HG02938 (cell line): Measurements from ENCODE around the gene CAMK2G.

ENCODE experiments used
- ATAC-seq: cut with Tn5 transposase; IDR thresholded peaks from one replicate; pipeline ENCODE4 v1.9.1; 2021; ENCODE audit warnings: mild to moderate bottlenecking, moderate library complexity; ENCODE audit not compliant: unreplicated experiment

CAMK2G gene

DNA sequence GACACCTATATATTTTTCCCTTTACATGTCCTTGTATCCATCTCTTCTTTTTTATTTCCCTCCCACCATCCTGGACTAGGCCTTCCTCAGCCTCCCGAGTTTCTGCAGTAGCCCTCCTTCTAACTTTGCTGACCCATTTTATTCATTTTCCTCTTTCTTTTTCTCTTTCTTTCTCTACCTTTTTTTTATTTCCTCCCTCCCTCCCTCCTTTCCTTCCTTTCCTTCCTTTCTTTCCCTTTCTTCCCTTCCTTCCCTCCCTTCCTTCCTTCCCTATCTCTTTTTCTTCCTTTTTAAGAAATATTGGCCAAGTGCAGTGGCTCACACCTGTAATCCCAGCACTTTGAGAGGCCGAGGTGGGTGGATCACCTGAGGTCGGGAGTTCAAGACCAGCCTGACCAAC lies 9.7 kb upstream of the CAMK2G start:
- no peak for ATAC-seq

DNA sequence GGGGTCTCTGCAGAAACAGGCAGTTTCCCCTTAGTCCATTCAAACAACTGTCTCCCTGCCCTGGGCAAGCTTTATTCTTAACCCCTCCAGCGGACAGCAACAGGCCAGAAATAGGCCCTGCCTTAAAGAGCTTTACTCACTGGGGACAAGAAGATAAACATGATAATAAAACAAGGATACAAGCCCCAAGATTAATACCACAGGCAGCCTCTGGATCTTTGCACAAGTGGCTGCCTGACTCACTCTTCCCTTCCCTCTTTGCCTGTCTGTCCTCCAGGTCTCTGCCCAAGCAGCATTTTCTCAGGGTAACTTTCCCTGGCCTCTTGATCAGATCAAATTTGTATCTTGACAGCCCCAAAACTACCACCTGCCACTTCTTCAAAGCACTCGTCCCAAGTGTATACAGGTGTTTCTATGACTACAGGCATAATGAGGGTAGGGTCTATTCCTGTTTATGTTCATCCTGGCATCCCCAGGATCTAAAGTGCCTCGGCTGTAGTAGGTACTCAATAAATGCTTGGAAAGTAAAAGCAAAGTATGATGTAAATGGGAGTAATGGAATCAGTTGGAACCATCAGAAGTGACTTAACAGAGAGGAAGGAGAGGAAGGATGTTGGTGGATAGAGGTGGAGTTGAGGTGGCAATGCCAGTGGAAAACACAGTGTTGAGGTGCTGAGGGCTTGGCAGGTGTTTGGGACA lies 7.0 kb upstream of the CAMK2G start:
- no peak for ATAC-seq

DNA sequence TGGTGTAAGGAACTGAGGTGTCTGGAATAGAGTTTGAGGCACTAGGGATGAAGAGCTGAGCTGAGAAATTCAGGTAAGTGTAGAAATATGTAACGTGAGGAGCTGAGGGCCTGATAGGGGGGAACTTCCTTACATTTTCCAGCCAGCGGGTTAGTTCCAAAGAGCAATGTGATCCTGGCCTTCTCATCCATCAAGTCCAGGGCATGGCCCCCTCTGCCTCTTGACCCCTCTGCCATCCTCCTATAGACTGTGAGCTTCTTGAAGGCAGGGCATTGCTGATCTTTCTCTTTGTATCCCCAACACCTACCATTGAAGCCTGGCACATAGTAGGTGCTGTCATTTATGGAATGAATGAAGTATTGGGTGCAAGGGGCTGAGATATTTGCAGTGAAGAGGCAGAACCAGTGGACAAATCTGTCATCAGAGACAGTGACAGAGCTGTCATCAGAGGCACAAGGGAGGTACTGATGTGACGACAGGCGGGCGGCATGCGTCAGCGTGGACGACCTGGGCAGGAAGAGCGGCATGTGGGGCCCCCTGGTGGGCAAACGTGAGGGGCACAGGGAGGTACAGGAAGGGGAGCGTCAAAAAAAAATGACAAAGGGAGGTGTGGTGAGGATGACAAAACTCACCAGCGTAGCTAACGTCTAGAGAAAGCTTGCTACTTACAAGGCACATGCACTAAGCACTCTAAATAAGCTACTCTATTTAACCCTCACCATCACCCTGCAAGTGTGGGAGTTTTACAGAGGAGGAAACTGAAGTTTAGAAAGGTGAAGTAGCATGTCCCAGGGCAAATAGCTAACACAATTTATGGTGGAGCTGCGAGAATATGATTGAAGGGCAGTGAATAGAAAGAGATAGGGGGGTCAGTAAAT lies 5.2 kb upstream of the CAMK2G start:
- ATAC-seq, result peak; percentile 86

DNA sequence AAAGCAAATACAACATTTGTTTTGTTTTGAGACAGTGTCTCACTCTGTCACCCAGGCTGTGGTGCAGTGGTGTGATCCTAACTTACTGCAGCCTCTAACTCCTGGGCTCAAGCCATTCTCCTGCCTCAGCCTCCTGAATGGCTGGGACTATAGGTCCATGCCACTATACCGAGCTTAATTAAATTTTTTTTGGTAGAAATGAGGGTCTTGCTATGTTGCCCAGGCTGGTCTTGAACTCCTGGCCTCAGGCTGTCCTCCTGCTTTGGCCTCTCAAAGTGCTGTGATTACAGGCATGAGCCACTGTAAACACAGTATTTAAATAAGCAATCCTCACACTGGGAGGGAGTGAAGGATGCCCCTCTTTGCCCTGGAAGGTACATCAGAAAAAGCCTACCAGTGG lies 4.0 kb upstream of the CAMK2G start:
- ATAC-seq, result no peak

DNA sequence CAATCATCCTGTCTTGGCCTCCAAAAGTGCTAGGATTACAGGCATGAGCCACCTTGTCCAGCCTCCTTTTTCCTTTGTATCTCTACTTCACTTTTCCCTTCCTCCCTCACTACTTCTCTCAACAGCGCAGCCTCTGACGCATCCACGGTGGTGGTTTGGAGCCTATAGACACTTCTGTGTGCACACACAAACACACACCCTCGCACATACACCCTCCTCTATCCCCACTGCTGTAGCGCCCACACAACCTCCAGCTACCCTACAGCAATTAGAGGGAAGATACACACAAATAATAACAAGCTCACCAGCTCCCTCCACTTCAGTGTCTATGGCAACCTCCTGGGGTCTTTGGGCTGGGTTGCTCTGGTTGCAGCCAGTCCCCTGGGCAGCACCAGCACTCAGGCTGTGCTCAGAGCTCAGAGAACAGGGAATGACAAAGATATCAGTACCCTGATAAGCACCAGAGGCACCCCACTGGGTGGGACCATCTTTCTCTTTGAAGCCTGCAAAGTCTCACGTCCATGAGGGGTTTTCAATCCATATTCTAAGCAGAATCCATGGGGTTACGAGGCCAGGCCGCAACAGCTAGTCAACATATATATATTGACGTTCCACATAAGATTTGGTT lies 3.3 kb upstream of the CAMK2G start:
- ATAC-seq, result no peak

DNA sequence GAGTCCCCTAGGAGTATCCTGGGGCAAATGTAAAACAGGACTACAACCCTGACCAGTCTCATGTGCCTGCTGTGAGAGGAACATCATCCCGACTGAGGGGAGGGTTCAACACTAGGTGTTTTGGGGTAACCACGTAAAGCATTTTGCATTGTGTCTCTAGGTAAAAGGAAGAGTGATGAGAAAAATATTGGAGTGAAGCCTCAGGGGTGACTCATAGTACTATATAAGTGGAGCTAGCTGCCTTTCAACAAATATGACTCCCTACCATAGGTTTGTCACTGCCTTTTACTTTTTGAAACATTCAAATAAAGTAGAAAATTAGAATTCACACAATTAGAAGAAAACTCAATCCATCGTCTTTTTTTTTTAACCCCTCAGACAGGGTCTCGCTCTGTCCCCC lies 2.6 kb upstream of the CAMK2G start:
- ATAC-seq, result no peak

DNA sequence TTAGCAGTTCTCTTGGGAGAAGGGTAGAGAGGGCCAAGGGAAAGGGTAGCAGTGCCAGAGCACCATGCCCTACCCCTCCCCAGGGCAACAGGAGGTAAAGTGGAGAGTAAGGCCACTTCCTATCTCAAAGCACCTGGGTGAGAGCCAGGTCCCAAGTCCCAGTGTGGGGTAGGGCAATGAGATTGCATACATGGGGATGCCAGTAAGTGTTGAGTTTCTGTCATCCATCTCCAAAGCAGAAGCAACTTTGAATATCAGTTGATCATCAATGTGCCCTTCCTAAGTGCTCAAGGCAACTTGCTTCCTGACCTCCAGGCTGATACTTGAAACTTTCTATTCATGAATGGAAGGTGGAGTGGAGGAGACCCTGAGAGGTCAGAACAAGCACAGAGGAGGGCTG lies 2.2 kb upstream of the CAMK2G start:
- no peak for ATAC-seq

DNA sequence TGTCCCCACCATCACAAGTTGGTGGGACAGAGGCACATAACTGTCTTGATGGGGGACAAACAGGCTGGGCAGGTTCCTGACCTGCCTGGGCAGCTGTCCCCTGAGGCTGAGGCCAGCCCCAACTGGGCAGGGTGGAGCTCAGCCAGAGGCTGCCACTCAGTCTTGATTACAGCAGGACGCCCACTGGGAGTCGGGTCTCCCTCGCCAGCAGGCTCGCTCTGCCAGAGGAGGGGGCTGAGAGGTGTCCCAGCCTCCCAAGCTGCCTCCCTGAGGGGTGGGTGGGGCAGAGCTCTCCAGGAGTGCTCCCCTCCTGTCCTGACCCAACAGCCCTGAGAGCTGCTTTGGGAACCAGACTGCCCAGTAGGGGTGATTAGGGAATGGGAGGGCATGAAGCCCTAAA lies 1.8 kb upstream of the CAMK2G start:
- ATAC-seq, result no peak

DNA sequence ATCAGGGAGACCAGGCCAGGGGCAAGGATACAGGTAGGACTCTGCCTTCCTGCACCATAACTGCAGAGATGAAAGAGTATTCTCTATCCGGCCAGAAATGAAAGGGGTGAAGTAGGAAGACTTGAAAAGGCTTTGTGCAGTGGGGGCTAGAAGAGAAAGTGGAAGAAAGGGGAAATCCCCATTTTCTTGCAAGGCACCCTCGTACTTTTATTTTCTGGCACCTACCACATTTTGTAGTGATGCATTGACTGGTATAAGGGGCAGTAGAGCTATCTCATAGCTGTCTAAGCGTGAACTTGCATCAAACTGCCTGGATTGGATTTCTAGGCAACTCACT lies 752 bp upstream of the CAMK2G start:
- peak; percentile 9 for ATAC-seq

DNA sequence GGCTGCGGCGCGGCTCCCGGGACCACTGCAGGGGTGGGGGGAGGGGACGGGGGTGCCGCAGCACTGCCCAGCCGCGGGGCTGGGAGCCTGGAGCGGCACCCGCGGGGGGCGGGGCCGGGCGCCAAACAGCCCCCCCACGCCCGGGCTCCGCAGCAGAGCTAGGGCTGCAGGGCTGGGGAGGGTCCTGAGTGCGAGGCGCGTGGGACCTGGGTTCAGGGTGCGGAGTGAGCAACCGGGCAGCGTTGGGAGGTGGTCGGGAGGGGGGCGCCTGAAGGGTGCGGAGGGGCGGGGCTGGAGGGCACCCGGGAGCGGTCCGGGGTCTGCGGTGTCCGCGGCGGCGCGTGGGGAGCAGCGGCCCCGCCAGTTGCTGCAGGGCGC lies 528 bp downstream of the CAMK2G start:
- ATAC-seq, result no peak

DNA sequence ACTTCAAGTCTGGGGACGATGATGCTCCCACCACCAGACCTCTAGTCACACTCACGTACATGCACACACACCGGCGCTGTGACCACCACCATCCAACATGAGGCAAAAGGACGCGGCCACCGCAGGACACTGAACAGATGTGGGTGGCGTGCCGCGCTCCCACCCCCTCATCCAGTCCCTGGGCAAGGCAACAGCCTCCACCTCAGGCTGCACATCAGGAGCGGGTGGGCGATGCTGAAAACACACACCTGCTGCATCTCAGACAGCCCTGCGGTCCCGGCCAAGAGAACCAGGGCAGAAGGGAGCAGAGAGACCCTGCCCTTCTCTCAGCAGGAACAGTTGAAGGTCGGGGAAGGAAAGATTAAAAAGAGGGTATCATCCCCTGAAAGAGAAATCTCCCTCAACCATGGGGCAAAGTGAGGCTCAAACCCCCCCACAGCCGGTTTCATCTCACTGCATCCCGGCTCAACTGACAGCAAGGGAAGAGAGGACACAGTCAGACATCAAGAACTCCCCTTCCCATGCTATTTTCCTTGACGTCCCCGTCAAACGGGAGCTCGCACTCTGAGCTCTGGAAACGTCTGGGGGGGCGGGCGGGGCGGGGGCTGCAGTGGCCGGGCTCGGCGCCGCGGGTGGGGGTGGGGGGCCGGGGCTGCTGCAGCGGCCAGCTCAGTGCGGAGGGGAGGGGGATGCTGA lies 1.1 kb downstream of the CAMK2G start:
- no peak for ATAC-seq

DNA sequence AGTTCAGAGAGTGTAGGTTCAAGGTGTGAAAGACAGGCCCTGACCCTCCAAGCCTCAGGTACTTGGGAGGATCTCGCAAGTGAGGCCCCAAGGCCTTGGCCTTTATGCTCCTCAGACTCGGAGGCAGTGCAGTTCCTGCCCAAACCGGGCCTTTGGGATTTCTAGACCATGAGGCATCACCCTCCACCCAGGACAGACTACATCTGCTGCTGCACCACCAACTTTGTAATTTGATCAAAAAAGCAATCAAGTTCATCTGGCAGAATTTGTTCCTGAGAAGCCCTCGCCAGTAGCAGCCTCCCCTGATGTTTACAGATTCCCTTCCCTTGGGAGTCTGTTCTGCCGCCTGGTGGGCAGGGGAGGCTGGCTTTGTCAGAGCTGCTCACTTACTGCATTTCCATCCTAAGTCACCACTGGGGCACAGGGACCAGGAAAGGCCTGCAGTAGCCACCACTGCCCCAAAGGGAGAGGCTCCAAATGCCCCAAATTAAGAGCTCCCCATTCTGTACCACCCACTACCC lies 2.1 kb downstream of the CAMK2G start:
- no peak for ATAC-seq

DNA sequence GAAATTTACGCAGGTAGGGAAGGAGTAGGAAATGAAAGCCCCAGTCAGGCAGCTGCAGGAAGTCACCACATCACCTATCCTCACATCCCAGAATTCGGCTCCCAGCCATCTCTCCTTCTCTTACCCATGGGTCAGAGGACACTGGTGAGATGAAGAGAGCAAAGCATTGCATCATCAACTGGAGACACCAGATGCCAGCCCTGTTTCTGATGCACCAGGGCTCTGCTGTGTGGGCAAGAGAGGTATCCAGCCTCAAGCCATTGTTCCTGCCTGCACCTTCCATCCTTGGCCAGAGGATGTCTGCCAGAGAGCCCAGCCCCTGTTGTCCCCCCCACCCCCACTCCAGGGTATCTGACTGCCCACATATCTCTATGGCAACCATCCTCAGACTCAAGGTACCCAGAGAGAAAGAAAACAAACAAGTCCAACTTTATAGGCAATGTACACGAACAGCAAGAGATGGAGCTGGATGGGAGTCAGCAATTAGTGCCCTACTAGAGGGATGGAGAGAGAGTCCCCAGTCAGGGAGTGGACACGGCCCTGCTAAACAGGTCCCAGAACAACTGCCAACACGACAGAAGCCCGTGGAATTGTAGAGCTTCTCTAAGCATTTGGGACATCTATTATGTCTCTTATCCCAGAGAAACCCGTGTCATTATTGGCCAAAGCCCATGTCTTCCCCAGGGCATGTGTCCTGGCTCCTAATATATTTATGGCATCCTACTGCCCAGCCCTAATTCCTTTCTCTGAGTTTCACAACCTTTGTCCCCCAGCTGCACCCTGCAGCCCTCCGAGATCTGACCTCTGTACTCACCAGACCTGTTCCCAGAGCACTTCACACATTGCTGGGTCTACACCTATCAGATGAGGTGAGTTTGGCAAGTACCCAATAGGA lies 2.8 kb downstream of the CAMK2G start:
- no peak for ATAC-seq

DNA sequence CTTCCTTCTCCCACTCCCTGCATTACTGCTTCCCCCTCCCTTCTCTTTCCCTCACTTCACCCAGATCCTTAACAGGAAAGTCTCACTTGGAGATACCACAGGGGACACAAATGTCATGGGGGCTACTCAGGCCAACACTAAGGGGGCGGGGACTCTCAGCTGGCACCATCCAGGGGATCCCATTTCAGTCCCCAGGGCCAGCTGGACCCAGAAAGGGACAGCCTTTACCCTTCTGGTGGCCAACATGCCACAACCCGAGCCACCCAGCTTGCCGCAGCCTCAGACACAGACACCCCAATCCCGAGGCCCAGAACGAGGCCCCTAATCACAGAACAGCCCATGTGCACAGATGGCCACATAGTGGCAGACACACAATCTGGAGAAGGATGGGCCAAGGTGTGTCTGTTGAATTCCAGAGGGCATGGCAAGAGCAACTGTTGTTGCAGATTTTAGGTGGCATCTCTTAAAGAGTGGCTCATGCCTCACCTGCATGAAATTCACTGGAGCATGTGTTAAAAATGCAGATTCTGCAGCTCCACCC lies 5.6 kb downstream of the CAMK2G start:
- no peak for ATAC-seq

DNA sequence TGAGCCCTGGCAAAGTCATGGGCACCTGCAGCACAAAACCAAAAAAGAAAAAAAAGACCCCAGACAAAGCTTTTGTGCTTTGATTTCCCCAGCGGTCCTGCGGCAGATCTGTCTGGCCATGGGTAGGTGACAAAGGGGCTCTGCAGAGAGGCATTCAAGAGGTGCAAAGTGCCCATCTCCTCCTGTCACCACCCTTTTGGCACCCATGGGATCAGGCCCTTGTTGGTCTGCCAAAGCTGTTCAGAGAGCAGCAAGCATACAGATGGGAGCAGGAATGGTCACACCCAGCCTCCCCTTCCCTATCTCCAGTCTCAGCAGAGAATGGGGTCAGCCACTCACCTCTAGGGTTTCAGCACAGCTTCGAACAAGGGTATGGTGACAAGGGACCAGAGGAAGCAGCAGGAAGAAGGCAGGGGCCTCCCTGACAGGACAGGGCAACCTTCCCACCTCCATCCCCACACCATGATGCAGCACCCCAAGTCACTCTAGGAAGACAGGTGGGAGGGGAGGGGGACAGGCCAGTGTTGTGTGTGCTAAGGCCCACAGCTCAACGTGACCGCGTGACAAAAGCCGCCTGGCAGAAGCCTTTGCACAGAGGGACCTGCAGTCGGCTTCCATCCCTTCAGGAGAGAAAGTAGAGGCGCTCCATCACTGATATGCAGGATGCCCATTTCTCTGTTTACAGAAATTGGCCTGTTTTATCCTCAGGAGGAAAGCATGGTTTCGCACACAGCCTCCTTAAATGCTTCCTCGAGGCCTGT lies 6.3 kb downstream of the CAMK2G start:
- no peak for ATAC-seq

DNA sequence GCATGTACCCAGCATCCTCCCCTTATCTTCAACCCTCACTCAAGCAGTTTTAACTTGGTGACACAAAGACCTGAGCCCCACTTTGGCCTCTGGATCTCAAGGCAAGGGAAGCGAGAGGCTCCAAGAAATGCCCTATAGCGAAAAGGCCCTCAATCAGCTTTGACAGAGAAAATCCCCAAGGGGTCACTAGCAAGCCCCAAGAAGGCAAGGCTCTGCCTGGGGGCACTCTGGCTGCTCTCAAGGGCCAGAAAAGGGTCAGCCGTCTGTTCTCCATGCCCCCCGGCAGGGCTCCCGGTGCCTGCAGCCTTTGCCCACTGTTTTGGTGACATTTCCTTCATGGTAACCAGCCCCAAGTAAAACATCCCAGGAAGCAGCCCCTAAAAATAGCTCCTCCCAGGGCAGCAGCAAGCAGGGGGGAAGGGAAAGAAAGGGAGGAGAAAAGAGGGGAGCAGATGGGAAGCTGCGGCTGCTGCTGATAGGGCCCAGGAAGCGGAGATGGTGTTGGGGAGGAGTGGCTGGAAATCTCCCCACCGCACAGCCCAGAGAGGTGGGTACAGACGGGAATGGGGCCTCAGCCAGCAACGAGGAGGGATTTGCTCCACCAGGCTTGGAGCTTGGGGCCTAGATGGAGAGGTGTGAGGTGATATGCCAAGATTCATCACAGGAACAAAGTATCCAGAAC lies 7.1 kb downstream of the CAMK2G start:
- no peak for ATAC-seq

DNA sequence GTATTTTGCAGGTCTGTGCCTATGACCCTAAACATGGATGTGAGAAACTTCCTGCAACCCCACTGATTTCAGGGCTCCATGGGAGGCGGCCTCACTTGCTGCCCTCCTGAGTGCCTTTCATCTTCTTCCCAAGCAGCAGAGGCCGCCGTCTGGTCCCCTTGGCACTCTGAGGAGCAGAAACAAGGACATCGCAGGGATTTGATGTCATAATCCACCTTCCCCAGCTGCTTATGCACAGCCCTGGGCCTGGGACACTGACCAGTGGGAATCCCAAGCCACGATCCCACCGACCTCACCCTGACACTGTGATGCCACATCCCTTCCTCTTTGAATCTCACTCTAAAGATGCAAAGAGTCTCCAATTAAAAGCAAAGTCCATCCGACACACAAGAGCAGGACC lies 7.7 kb downstream of the CAMK2G start:
- ATAC-seq, result no peak
